Skeletal muscle satellite cell (primary cell): ENCODE results near the gene PAPOLB.

Source experiments
- H3K27me3 ChIP-seq: 2 replicates; pipeline ENCODE4 v1.7.0; 2013; ENCODE audit warnings: low read length; ENCODE audit not compliant: control insufficient read depth, insufficient read depth
- H3K36me3 ChIP-seq: 2 replicates; pipeline ENCODE4 v1.7.0; 2013; ENCODE audit warnings: mild to moderate bottlenecking, control low read depth, low read length; ENCODE audit not compliant: insufficient read depth
- H3K4me1 ChIP-seq: 2 replicates; pipeline ENCODE4 v1.7.0; 2013; ENCODE audit warnings: low read length; ENCODE audit not compliant: control insufficient read depth, insufficient read depth
- H3K4me2 ChIP-seq: 2 replicates; pipeline ENCODE4 v1.7.0; 2013; ENCODE audit warnings: mild to moderate bottlenecking, low read length
- H3K4me3 ChIP-seq: 2 replicates; pipeline ENCODE4 v1.7.0; 2013; ENCODE audit warnings: low read length
- H3K9ac ChIP-seq: 2 replicates; pipeline ENCODE4 v1.7.0; 2013; ENCODE audit warnings: mild to moderate bottlenecking, low read depth, low read length, moderate library complexity
- H3K9me3 ChIP-seq: replicated peaks from 2 replicates; pipeline ENCODE4 v1.7.0; 2013; ENCODE audit warnings: mild to moderate bottlenecking, control low read depth, low read length

PAPOLB gene

GRCh38 chr7:4854916-4855315 lies 6.9 kb downstream of the PAPOLB start:
- no peak overlapping the region for H3K4me3 ChIP-seq
- no peaks in the 10 kb centered on the region for H3K4me1 ChIP-seq
- H3K9ac ChIP-seq: no peak overlapping the region
- H3K36me3 ChIP-seq: no peaks in the 10 kb centered on the region
- peaks cover 12% of the 10 kb centered on the region for H3K27me3 ChIP-seq
- no peak overlapping the region for H3K4me2 ChIP-seq
- H3K9me3 ChIP-seq: no peaks in the 10 kb centered on the region

GRCh38 chr7:4851459-4852422 lies 10.1 kb downstream of the PAPOLB start:
- Histone ChIP-seq H3K4me1 (no peaks in the 10 kb centered on the region), H3K9ac (no peak overlapping the region), H3K4me3 (no peak overlapping the region), H3K27me3 (no peaks in the 10 kb centered on the region), H3K36me3 (no peaks in the 10 kb centered on the region), H3K4me2 (no peak overlapping the region), H3K9me3 (no peaks in the 10 kb centered on the region)

GRCh38 chr7:4850262-4850795 lies 11.5 kb downstream of the PAPOLB start:
- Histone ChIP-seq H3K36me3 (no peaks in the 10 kb centered on the region), H3K9ac (no peak overlapping the region), H3K4me1 (no peaks in the 10 kb centered on the region), H3K27me3 (peaks cover 5% of the 10 kb centered on the region), H3K4me2 (no peak overlapping the region), H3K9me3 (no peaks in the 10 kb centered on the region), H3K4me3 (no peak overlapping the region)

GRCh38 chr7:4849390-4849789 lies 12.4 kb downstream of the PAPOLB start:
- Histone ChIP-seq H3K4me2 (no peak overlapping the region), H3K9me3 (no peaks in the 10 kb centered on the region), H3K27me3 (peaks cover 10% of the 10 kb centered on the region), H3K9ac (no peak overlapping the region), H3K4me1 (no peaks in the 10 kb centered on the region), H3K4me3 (no peak overlapping the region), H3K36me3 (no peaks in the 10 kb centered on the region)

GRCh38 chr7:4845740-4846142 lies 16.1 kb downstream of the PAPOLB start:
- Histone ChIP-seq H3K27me3 (peaks cover 10% of the 10 kb centered on the region), H3K4me3 (peak overlapping the region; percentile 31), H3K9me3 (no peaks in the 10 kb centered on the region), H3K9ac (no peak overlapping the region), H3K36me3 (no peaks in the 10 kb centered on the region), H3K4me1 (no peaks in the 10 kb centered on the region), H3K4me2 (peak overlapping the region; percentile 39)

- H3K4me3 ChIP-seq: no peak overlapping the region
- peaks cover 10% of the 10 kb centered on the region for H3K27me3 ChIP-seq
- no peaks in the 10 kb centered on the region for H3K36me3 ChIP-seq
- H3K4me1 ChIP-seq: no peaks in the 10 kb centered on the region
- H3K4me2 ChIP-seq: no peak overlapping the region
- no peak overlapping the region for H3K9ac ChIP-seq
- H3K9me3 ChIP-seq: no peaks in the 10 kb centered on the region
Observed at GRCh38 chr7:4842319-4843064, 19.3 kb downstream of the PAPOLB start.

- H3K9me3 ChIP-seq: no peaks in the 10 kb centered on the region
- H3K4me1 ChIP-seq: no peaks in the 10 kb centered on the region
- H3K36me3 ChIP-seq: no peaks in the 10 kb centered on the region
- no peak overlapping the region for H3K4me3 ChIP-seq
- no peak overlapping the region for H3K9ac ChIP-seq
- no peak overlapping the region for H3K4me2 ChIP-seq
- peaks cover 10% of the 10 kb centered on the region for H3K27me3 ChIP-seq
Observed at GRCh38 chr7:4841836-4842235, 20.0 kb downstream of the PAPOLB start.

GRCh38 chr7:4841007-4841784 lies 20.6 kb downstream of the PAPOLB start:
- H3K4me2 ChIP-seq: no peak overlapping the region
- no peaks in the 10 kb centered on the region for H3K9me3 ChIP-seq
- no peak overlapping the region for H3K4me3 ChIP-seq
- H3K9ac ChIP-seq: no peak overlapping the region
- H3K4me1 ChIP-seq: no peaks in the 10 kb centered on the region
- no peaks in the 10 kb centered on the region for H3K36me3 ChIP-seq
- peaks cover 10% of the 10 kb centered on the region for H3K27me3 ChIP-seq

GRCh38 chr7:4840079-4840501 lies 21.7 kb downstream of the PAPOLB start:
- Histone ChIP-seq H3K27me3 (peaks cover 3% of the 10 kb centered on the region), H3K4me2 (no peak overlapping the region), H3K9ac (no peak overlapping the region), H3K36me3 (no peaks in the 10 kb centered on the region), H3K4me3 (no peak overlapping the region), H3K9me3 (no peaks in the 10 kb centered on the region), H3K4me1 (no peaks in the 10 kb centered on the region)

GRCh38 chr7:4838626-4839334 lies 23.1 kb downstream of the PAPOLB start:
- Histone ChIP-seq H3K27me3 (no peaks in the 10 kb centered on the region), H3K4me1 (no peaks in the 10 kb centered on the region), H3K4me2 (no peak overlapping the region), H3K9me3 (no peaks in the 10 kb centered on the region), H3K4me3 (no peak overlapping the region), H3K9ac (no peak overlapping the region), H3K36me3 (no peaks in the 10 kb centered on the region)
